ENCODE data around the gene THTPA. TPM values are rescaled to one million over a fixed set of nuclear protein-coding genes. Genes with fewer than 3 reads are reported as not detected.

Gene THTPA
- total RNA-seq, 3 donors from 2014 or later (not counting 1 experiment from before 2014, with no cell fraction given), result 16.5 to 19.3 (median 19.1) TPM

GRCh38 chr14:23600806-23601205 lies 44.7 kb downstream of the THTPA start:
- H3K9me3 ChIP-seq (ENCODE audit: control insufficient read depth, insufficient read depth, low read length), result no peaks in the 10 kb centered on the region
- ATAC-seq (no peak), DNase-seq (no peak)
- intact Hi-C loops (cut with micrococcal nuclease), result no loop called here
- H3K9me3 Mint-ChIP-seq, result no peaks in the 10 kb centered on the region
- H3K36me3 Mint-ChIP-seq, result no peaks in the 10 kb centered on the region
- H3K4me3 ChIP-seq (ENCODE audit: low read length), result no peak overlapping the region
- no peaks in the 10 kb centered on the region for H3K36me3 ChIP-seq (ENCODE audit: control insufficient read depth, insufficient read depth, low read length)
- H3K27me3 Mint-ChIP-seq (ENCODE audit: low read depth in 2 of 2), result peaks cover 0 to 8% of the 10 kb centered on the region in 2 donors
- 100% methylated on average over 1 of the region's 1 CpG for WGBS (ENCODE audit: insufficient coverage)
- H3K4me3 Mint-ChIP-seq, result no peak overlapping the region
- H3K27ac ChIP-seq (ENCODE audit: low read length), result no peak overlapping the region
- no peaks in the 10 kb centered on the region for H3K4me1 ChIP-seq (ENCODE audit: control insufficient read depth, insufficient read depth, low read length)
- H3K27me3 ChIP-seq (ENCODE audit: control insufficient read depth, insufficient read depth, low read length), result no peaks in the 10 kb centered on the region
- no peak overlapping the region for H3K27ac Mint-ChIP-seq
- H3K4me1 Mint-ChIP-seq, result no peaks in the 10 kb centered on the region
- TF ChIP-seq CTCF (IDR thresholded peaks at IDR 0.05), result no peak

DNA sequence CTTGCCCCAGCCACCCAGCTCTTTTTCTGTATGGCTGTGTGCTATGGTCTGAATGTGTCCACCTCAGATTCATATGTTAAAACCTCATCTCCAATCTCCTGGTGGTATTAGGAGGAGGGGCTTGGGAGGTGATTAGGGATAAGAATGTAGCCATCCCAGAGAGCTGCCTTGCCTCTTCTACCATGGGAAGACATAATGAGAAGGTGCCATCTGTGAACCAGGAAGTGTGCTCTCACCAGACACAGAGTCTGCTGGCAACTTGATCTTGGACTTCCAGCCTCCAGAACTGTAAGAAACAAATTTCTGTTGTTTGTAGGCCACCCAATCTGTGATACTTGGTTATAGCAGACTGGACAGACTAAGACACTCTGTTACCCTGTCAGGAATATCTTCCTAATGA lies 45.4 kb downstream of the THTPA start:
- no peak for TF ChIP-seq CTCF (IDR thresholded peaks at IDR 0.05)
- no peak for DNase-seq
- Histone ChIP-seq H3K27me3 (ENCODE audit: control insufficient read depth, insufficient read depth, low read length) (no peaks in the 10 kb centered on the region), H3K27ac (ENCODE audit: low read length) (no peak overlapping the region), H3K4me3 (ENCODE audit: low read length) (no peak overlapping the region), H3K9me3 (ENCODE audit: control insufficient read depth, insufficient read depth, low read length) (no peaks in the 10 kb centered on the region), H3K36me3 (ENCODE audit: control insufficient read depth, insufficient read depth, low read length) (no peaks in the 10 kb centered on the region), H3K4me1 (ENCODE audit: control insufficient read depth, insufficient read depth, low read length) (no peaks in the 10 kb centered on the region)
- Mint-ChIP-seq H3K36me3 (no peaks in the 10 kb centered on the region), H3K27ac (no peak overlapping the region), H3K4me1 (no peaks in the 10 kb centered on the region), H3K27me3 (ENCODE audit: low read depth in 2 of 2) (peaks cover 0 to 3% of the 10 kb centered on the region in 2 donors), H3K9me3 (no peaks in the 10 kb centered on the region), H3K4me3 (no peak overlapping the region)
- ATAC-seq, result no peak
- intact Hi-C loops (cut with micrococcal nuclease), result no loop called here

- H3K4me1 Mint-ChIP-seq, result no peaks in the 10 kb centered on the region
- no peak for TF ChIP-seq CTCF (IDR thresholded peaks at IDR 0.05)
- WGBS (ENCODE audit: insufficient coverage), result 64% methylated on average over 1 of the region's 1 CpG
Observed at GRCh38 chr14:23601845-23602180, 45.7 kb downstream of the THTPA start.

More at GRCh38 chr14:23601845-23602180, 45.7 kb downstream of the THTPA start:
- Histone ChIP-seq H3K27me3 (ENCODE audit: control insufficient read depth, insufficient read depth, low read length) (no peaks in the 10 kb centered on the region), H3K9me3 (ENCODE audit: control insufficient read depth, insufficient read depth, low read length) (no peaks in the 10 kb centered on the region), H3K27ac (ENCODE audit: low read length) (no peak overlapping the region), H3K36me3 (ENCODE audit: control insufficient read depth, insufficient read depth, low read length) (no peaks in the 10 kb centered on the region), H3K4me3 (ENCODE audit: low read length) (no peak overlapping the region), H3K4me1 (ENCODE audit: control insufficient read depth, insufficient read depth, low read length) (no peaks in the 10 kb centered on the region)
- intact Hi-C loops (cut with micrococcal nuclease), result no loop called here
- Mint-ChIP-seq H3K27me3 (ENCODE audit: low read depth in 2 of 2) (peaks cover 0 to 3% of the 10 kb centered on the region in 2 donors), H3K36me3 (no peaks in the 10 kb centered on the region), H3K4me3 (no peak overlapping the region), H3K27ac (no peak overlapping the region), H3K9me3 (no peaks in the 10 kb centered on the region)
- ATAC-seq (no peak), DNase-seq (no peak)

Measured in natural killer cell (primary cell).